NCI-H2081 (cell line): ENCODE measurements around the gene DENND1A.

Experiments used
- DNase-seq, 2 experiments: peaks; one replicate each; lab custom pipeline; 2025; lab: John Stamatoyannopoulos, UW

DENND1A gene

DNA sequence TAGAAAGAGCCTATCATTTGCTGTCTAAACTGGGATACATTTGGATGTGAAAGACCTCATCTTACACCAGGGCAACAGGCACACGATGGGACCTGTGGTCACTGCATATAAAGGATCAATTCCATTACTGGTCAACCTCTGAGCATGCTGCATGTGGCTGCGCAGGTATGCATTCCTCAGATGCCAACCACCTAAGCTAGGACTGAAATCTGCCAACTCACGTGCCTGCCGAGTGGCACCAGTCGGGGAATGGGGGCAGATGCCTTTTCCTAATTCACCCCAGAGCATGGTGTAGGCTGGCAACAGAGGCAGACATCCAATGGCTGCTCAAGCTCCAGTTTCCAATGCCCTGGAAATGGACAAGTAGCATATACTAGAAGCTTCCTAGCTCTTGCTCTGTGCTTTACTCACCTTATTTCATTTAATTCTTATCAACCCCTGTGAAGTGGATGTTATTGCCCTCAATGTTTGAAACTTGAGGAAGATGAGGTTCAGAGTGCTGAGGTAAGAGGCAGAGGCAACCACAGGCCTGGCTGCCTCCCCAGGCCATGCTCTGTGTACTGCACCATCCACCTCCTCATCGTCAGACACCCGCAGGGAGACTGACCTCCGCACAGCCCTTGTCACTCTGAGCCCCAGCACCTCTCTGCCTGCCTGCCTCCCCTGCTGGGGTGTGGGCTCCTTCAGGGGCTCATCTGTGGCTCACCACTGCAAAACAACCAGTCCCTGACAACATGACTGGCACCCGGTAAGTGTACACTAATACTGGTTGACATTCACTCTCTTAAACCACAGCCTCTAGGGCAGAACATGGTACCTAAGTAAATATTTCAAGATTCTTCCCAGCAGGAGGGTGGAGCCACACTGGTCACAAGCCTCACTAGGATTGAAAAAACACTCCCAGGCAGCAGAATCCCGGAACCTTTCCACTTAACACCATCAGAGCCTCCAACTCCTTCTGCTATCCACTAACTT lies 345.4 kb downstream of the DENND1A start:
- DNase-seq = no peak

DNA sequence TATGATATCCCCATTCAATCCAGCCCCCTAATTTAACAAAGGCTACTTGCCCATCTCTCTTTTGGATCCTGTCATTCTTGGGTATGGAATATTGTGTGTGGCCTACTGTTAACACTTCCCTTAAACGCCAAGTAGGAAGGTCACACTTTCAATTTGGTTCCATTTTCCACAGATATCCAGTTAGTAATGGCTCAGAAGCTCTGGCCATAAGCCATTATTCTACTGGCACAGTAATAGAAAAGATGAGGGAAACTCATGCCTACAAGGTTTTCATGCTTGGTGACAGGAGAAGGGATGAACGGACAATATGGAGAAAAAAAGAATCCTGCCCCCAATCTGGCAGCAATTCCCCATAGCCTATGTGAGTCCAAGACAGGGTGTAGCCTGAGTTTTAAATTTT lies 346.3 kb downstream of the DENND1A start:
- DNase-seq = no peak

DNA sequence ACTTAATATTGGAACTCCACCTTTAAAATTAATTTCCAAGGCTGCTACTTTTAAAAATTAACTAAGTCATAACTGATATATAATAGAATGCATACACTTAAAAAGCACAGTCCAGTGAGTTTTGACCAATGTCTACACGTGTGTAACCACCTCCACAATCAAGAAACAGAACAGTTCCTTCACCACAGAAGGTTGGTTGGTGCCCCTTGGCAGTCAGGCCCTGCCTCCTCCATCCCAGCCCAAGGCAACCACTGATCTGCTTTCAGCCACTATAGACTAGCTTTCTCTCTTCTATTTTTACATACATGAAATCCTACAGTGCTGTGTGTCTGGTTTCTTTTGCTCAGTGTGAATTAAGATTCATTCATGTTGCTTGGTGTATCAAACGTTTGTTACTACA lies 358.7 kb downstream of the DENND1A start:
- DNase-seq = no peak

DNA sequence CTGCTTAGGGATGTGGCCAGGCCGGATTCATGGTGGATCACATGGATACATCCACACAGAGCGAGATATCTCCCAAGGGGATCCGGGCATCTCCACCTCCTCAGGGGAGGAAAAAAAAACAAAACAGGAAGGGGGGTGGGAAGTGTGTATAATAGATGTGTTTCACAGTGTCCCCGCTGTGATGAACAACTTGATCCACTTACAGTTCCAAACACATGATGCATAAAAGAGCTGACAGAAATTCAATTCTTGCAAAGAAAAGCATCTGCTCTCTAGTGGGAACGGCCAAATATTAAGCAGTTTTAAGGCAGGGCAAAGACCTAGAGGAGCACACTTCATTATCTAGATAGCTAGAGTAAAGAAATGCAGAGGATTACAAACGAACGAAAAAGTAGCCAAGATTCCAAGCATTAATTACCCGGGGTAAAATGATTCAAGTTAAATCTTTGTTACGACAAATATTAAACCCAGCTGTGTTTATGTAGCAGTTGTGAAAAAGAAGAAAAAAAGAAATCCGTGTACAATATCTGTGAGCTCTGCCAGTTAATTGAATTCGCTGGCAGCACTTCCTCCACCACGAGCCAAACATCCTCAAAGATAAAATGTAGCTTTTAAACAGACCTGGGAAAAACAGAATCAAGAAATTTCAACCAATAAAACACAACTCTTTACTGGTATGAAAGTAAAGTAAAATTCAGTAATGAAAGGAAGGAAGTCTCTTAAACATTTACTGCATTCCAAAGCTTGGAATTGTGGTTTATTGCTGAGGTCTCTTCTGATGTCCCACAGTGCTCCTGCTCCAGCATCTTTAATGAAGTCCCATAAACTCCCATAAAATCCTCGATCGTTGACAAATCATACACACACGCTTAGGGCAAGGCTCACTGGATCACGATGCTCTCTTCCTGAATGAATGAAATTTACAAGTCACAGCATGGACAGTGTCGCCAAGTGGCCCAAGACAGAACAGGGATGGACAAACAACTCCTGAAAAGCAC lies 360.9 kb downstream of the DENND1A start:
- DNase-seq = peak; percentile 30 to 47

DNA sequence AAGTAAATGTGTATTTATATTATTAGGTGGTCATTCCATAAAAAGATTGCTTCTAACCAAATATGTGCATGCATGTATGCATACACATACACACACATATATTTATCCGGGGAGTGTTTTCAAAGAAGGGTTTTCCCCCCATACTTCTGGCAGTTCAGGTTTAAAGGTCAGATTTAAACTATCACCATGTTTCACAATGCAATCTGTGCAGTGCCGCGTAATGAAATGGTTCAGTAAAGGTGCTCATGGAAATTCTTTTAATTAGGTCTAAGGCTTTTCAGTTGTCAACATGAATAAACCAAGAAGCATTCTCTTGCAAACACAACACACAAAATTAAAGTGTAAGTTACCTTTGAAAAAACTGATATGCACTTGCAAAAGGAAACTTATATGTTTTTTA lies 362.9 kb downstream of the DENND1A start:
- DNase-seq = no peak

DNA sequence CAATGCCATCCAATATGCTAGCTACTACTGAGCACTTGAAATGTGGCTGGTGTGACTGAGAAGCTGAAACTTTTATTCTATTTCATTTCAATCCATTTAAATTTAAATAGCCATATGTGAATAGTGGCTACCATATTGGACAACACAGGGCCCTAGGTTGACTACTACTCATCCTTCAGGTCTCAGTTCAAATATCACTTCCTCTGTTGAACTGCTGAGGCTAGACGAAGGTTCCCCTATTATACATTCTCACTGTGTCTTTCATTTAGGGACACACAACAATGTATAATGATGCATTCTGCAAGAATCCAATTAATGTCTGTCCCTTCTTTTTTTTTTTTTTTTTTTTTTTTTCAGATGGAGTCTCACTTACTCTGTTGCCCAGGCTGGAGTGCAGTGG lies 365.3 kb downstream of the DENND1A start:
- DNase-seq = no peak

DNA sequence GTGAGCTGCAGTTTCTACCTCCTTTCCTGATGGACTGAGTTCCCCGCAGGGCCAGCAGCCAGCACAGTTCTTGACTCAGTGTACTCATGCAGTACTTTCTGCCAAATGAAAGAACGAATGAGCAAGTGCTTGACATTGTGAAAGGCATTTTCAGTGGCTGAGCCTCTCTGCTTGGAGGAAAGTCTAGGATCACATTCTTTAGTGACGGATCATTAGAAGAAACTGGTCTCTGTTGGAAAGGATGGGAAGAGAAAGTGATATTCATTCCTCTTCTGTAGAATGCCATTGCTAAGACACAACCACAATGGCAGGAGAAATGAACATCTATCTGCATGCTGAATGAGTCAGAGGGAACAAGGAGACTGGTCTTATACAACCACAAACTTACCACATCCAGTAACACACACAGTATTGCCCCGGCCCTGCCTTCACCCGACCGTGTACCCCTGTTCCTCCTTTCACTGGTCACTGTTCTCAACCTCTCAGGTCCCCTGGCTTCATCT lies 367.0 kb downstream of the DENND1A start:
- DNase-seq = no peak

DNA sequence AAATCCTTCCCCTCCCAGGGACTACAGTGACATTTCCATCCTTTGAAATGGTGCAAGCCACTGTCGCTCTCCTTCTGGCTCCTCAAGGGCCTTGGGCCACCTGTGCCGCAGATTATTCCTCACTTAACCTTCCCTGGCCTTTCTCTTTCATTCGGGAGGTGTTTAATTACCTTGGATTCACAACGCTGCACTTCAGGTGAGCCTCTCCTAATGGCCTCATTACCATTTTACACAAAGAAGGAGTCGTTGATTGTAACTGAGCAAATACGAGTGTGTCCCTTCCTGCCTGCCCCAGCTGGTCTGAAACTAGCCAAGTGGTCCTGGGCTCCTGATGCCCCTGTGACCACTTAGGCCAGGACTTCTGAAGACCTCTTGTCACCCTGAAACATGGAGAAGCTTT lies 368.9 kb downstream of the DENND1A start:
- DNase-seq = peak; percentile 41 to 67

DNA sequence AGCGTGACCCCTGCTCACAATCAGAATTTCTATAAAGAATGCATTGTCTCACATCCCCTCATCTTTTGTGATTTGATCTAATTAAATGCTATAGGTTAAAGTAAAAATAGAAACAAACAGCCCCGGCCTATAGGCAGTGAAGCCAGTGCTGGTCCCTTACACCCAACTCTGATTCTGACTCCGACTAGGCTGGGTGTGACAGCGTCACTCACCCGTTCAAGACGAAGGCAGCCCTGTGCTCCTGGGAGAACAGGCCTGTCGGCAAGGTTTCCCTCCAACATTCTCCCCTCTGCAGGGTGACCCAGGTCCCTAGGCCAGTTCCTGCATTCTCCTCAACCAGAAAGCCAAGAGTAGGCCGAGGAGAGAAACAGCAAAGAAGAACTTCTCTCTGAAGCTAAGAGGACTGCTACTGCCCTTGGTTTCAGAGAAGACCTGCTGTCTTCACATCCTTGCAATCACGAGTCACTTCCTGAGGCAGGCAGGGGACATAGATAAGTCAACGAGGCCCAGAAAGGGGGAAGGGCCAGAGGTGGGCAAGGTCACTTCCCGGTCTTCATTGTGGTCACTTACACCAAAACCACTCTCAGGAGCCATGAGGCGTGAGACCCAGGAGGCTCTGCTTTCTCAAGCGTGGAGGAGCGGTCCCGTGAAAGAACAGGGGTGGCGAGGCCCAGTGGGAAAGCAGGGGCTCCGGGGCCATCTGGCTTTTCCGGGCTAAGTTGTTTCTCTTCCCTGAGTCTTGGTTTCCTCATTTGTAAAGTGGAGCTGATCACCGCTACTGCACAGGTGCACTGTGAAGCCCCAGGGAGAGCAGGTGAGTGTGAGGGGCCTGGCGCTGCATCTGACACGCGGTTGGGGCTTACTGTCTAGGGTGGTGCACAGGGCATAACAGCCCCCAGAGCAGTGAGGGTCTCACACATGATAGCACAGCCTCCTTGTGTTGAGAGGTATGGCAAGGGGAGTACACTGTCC lies 373.2 kb downstream of the DENND1A start:
- no peak for DNase-seq

DNA sequence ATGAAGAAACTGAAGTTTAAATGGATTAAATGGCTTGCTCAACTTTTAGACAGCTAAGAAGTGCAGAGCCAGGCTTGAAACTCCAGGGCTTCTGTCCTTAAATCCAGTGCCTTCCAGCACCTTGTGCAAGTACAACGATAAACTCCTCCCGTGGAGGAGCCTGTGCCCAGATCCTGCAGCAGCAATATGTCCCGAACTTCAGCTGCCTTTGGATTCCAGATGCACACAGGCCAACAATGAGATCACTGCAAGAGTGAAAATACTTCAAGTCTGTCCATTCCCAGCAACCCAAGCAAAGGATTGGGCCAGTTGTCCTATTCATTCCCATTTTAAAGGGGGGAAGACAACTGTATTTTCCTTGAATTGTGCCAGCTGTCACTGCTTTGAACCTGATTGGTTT lies 374.3 kb downstream of the DENND1A start:
- DNase-seq = no peak

DNA sequence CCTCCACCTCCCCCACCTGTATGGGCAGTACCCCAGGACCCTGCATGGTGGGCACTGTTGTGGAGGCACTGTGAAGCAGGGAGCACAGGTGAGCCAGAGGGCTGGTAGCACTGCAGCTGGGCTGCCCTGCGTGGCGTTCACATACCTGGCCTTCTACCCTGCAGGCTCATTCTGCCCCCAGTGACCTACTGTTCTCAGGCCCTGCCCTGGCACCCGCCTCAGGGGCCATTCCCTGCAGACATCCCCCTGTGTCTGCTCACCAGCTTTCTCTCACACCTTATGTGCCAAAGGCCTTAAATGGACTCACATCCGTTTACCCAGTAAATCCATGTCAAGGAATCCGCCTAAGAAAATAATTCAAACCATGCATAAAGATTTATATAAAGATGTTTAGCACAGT lies 377.4 kb downstream of the DENND1A start:
- DNase-seq = no peak

DNA sequence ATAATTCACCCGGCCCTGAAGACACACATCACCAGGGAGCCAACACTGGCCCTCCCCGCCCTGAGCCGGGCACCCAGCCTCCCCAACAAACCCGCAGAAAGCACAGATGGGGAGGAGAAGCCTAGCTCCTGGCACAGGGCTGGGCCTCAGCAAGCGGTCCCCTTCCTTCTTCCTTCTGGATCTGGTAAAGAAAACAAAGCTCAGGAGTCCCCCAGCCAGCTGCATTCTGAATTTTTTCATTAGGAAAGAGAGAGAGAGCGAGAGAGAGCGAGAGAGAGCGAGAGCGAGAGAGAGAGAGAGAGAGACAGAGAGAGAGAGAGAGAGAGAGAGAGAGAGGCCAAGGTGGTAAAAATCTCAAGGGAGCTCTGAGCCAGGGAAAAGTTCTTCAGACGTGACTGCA lies 378.2 kb downstream of the DENND1A start:
- DNase-seq = no peak

DNA sequence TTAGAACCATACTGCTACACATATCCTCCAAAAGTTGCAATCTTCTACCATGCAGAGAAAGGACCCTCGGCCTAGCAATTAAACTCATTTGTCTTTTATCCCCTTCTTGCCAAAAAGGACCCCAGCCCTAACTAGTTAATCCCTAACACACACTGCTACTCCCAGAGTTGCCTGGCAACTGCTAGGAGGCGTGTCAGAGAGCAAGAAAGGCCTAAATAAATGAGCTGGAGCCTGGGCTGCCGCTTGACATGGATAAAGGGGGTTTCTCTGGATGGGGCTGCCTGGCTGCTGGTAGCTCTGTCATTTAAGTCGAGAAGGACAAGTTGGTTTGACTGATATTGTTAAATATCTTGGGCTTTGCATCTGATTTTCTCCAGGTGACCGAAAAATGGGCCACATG lies 379.1 kb downstream of the DENND1A start:
- peak in 1 of 2 experiments; percentile 33 for DNase-seq

DNA sequence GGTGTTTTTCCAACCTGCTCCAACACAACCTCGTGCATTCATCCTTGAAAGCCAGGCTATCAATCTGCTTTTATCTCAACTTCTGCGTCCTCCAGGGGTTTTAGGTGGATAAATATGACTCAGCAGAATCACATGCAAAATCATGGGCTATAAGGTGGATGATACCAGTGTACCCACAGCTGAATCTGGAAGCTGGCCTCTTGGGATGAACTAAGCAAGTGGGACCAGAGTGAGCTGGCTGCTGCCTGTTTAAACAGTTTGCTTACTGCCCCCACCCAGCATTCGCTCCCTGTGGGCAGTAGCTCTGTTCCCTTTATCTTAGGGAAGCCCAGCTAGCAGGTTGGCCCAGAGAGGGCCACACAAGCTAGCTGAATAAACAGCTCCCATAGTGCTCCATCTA lies 379.9 kb downstream of the DENND1A start:
- DNase-seq = peak in 1 of 2 experiments; percentile 16

DNA sequence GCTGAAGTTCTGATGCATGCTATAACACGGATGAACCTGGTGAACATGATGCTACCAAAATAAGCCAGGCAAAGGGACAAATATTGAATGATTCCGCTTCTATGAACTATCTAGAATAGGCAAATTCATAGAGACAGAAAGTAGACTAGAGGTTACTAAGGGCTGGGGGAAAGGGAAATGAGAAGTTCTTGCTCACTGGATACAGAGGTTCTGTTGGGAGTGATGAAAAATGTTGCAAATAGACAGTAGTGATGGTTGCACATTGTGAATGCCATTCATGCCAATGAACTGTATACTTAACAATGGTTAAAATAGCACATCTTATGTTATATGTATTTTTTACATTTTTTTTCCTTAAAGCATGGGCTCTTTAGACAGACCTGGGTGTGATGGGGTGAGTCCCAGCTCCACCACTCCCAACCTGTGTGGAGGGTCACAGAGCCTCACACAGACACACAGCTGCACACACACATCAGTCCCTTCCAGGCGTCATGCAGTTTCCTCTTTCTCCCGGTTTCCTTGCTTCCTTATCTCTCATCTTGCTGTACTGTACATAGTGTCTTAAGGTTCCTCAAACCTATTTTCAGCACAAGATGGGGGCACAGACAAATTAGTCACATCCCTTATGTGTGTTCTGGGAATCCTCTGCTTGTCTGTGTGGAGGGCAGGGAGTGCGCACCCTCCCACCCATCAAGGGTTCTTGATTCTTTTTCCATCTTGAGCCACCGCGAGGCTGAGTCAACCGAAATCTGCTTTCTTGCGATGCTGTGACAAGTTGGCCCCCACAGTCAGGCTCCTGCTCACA lies 381.0 kb downstream of the DENND1A start:
- DNase-seq = no peak

DNA sequence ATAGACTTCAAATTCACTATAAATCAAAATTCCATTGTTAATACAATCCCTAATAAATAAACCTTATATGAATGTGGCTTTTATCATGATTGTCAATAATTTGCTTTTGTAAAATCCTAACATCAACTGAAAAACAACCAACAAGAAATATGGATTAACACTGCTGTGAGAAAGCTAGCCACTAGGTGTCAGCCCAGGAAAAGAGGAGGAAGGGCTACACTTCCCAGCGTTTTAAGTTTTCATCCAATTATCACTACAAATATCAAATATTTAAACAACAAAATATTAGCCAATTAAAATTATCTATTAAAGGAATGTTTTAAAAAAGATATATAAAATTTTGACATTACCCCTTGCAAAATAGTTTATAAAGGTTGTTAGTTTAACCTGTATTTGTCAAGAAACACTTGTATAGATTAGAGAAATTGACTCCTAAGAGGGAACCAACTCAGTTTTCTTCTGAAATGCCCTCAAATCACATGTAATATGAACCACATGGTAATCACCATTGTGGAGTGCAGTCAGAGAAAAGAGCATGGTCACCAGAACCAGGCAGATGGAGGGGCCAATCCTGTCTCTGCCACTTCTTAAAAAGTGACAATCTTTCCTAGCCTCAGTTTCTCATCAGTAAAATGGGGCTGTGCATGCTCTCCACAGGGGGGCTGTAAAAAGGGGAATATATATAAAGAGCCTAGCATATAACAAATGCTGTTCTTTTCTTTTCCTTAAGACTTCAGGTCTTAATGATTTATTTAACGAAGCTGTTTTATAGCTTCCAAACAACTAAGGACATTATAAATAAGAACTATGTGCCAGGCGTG lies 385.7 kb downstream of the DENND1A start:
- peak; percentile 23 to 51 for DNase-seq

DNA sequence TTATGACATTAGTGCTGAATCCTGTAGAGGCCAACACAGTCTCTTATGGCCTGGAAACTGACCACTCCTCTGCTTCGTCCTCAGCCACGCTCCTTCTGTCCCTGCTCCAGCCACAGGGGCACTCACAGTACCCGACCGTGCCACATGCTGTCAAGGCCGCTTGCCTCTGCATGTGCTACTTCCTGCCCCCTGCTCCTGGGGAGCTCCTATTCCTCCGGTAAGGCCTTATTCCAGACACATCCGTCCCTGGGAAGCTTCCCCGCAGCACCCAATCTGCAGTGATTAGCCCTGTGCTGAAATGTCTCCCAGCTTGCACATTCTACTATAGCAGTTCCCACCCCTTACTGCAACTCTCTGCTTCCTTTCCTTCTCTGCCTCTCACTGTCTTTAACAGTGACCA lies 386.4 kb downstream of the DENND1A start:
- DNase-seq = no peak

DNA sequence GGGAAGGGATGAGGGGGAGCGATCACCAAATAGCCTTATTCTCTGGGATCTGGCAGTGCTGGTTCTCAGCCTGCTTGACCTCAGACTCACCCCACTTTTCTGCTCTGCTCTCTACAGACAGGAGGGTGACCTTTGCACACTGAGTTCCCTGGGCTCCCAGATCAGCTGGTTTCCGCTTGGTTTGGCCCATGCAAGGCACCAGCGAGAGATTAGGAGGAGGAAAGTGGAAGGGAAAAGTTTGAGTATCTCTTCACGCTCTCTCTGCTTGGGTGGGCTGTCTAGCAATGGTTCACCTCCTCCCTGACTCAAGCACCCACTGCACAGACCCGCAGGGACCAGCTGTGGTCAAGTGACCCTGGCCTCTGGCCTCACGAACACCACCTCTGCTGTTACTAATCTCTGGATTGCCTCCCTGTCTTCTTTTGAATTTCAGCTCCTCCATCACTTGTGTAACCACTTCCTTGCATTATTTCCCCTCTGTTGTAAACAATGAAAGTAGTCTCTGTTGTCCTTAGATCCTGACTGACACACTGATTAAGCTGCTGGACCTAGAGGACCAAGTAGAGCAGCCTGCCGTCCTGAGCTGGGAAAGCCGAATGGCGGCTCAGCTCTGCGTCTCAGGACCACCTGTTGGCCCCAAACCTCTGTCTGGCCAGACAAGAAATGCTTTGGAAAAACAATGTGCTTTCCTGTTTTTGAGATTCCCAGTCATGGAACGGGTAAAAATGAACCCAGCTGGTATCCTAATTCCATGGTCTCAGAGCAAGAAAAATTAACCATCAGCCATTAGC lies 387.3 kb downstream of the DENND1A start:
- DNase-seq = no peak

DNA sequence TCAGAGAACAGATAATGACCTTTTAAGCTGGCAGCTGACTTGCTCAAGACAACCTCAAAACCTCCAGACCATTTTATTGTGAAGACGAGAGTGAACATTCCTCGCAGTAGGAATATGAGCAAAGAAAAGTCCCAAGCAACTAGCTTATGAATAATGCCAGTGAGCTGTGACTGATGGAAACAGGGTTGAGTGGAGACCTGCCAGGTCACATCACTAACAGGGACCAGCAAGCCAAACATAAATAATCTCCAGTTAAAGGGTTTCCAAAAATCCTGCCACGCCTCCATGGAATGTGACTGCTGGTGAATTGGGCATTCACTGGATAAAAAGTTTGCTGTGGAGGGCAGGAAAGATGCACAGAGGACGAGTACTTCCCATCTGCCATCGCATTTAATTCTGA lies 388.5 kb downstream of the DENND1A start:
- DNase-seq = no peak
